H9 (cell line): Measurements from ENCODE around the gene ZNF570. TPM values are rescaled to one million over a fixed set of nuclear protein-coding genes. Genes with fewer than 3 reads are reported as not detected.
A peak's percentile ranks its signal among the peaks of the same experiment; 100 is the strongest.

Source experiments
- DNase-seq: peaks from one replicate; pipeline ENCODE4 v3.0.0-alpha.2; 2017
- H2AFZ ChIP-seq: one replicate; pipeline ENCODE4 v1.6.1; 2013; ENCODE audit warnings: mild to moderate bottlenecking, low read length, control low read depth, moderate library complexity
- H2AK5ac ChIP-seq: 2 replicates; pipeline ENCODE4 v1.6.1; 2013; ENCODE audit warnings: low read length, control low read depth, mixed read lengths; ENCODE audit not compliant: insufficient read length
- H2BK120ac ChIP-seq: one replicate; pipeline ENCODE4 v1.6.1; 2013; ENCODE audit warnings: low read depth, mild to moderate bottlenecking, low read length, control low read depth, inconsistent platforms; ENCODE audit not compliant: poor library complexity, severe bottlenecking
- H2BK12ac ChIP-seq: 2 replicates; pipeline ENCODE4 v1.6.1; 2013; ENCODE audit warnings: low read length, control low read depth, mixed read lengths, low read depth; ENCODE audit not compliant: insufficient read length
- H2BK15ac ChIP-seq: 2 replicates; pipeline ENCODE4 v1.6.1; 2013; ENCODE audit warnings: low read depth, low read length, control low read depth
- H2BK20ac ChIP-seq: one replicate; pipeline ENCODE4 v1.6.1; 2013; ENCODE audit warnings: low read depth, mild to moderate bottlenecking, low read length, control low read depth, inconsistent platforms; ENCODE audit not compliant: poor library complexity, severe bottlenecking
- H2BK5ac ChIP-seq: 2 replicates; pipeline ENCODE4 v1.6.1; 2013; ENCODE audit warnings: low read length, control low read depth, mixed read lengths; ENCODE audit not compliant: insufficient read length
- H3K14ac ChIP-seq: 2 replicates; pipeline ENCODE4 v1.6.1; 2013; ENCODE audit warnings: low read length, control low read depth; ENCODE audit not compliant: insufficient read depth
- H3K18ac ChIP-seq: 2 replicates; pipeline ENCODE4 v1.6.1; 2013; ENCODE audit warnings: low read depth, mild to moderate bottlenecking, mixed read lengths, low read length, control low read depth; ENCODE audit not compliant: insufficient read length
- H3K23ac ChIP-seq: 2 replicates; pipeline ENCODE4 v1.6.1; 2013; ENCODE audit warnings: low read length, control low read depth, mixed read lengths, low read depth; ENCODE audit not compliant: insufficient read length
- H3K23me2 ChIP-seq: 2 replicates; pipeline ENCODE4 v1.6.1; 2013; ENCODE audit warnings: low read depth, mild to moderate bottlenecking, mixed read lengths, low read length, control low read depth; ENCODE audit not compliant: insufficient read length, poor library complexity, severe bottlenecking
- H3K27ac ChIP-seq: 2 replicates; pipeline ENCODE4 v1.5.1; 2013; ENCODE audit warnings: low read length, control low read depth, mixed read lengths, low read depth; ENCODE audit not compliant: insufficient read length
- H3K27me3 ChIP-seq: 2 replicates; pipeline ENCODE4 v1.6.1; 2013; ENCODE audit warnings: low read length, control low read depth, inconsistent platforms; ENCODE audit not compliant: insufficient read depth
- H3K4ac ChIP-seq: 2 replicates; pipeline ENCODE4 v1.6.1; 2013; ENCODE audit warnings: low read depth, mild to moderate bottlenecking, control low read depth, inconsistent platforms, low read length, moderate library complexity
- H3K4me1 ChIP-seq: 2 replicates; pipeline ENCODE4 v1.6.1; 2013; ENCODE audit warnings: low read length, control low read depth, inconsistent platforms; ENCODE audit not compliant: insufficient read depth
- H3K4me2 ChIP-seq: 2 replicates; pipeline ENCODE4 v1.6.1; 2013; ENCODE audit warnings: low read length, control low read depth, mixed read lengths; ENCODE audit not compliant: insufficient read length, insufficient read depth
- H3K56ac ChIP-seq: 2 replicates; pipeline ENCODE4 v1.6.1; 2013; ENCODE audit warnings: low read depth, mild to moderate bottlenecking, mixed read lengths, low read length, control low read depth; ENCODE audit not compliant: insufficient read length
- H3K79me1 ChIP-seq: 2 replicates; pipeline ENCODE4 v1.6.1; 2013; ENCODE audit warnings: low read depth, mild to moderate bottlenecking, moderate library complexity, low read length, control low read depth, inconsistent platforms; ENCODE audit not compliant: insufficient read depth, poor library complexity, severe bottlenecking
- H3K79me2 ChIP-seq: 2 replicates; pipeline ENCODE4 v1.6.1; 2013; ENCODE audit warnings: low read length, control low read depth, inconsistent platforms; ENCODE audit not compliant: insufficient read depth
- H3K9ac ChIP-seq: 2 replicates; pipeline ENCODE4 v1.6.1; 2013; ENCODE audit warnings: low read length, control low read depth, mixed read lengths; ENCODE audit not compliant: insufficient read length; ENCODE audit errors: extremely low read depth
- H3K9me3 ChIP-seq: one replicate; pipeline ENCODE4 v1.6.1; 2013; ENCODE audit warnings: low read depth, low read length, inconsistent platforms; ENCODE audit not compliant: control insufficient read depth
- H3T11ph ChIP-seq: one replicate; pipeline ENCODE4 v1.6.1; 2013; ENCODE audit warnings: mild to moderate bottlenecking, low read length, control low read depth, inconsistent platforms
- H4K20me1 ChIP-seq: one replicate; pipeline ENCODE4 v1.6.1; 2013; ENCODE audit not compliant: control insufficient read depth, insufficient read length, insufficient read depth
- H4K5ac ChIP-seq: 2 replicates; pipeline ENCODE4 v1.6.1; 2013; ENCODE audit warnings: low read depth, mild to moderate bottlenecking, mixed read lengths, low read length, control low read depth; ENCODE audit not compliant: insufficient read length
- H4K8ac ChIP-seq: replicated peaks from 2 replicates; pipeline ENCODE4 v1.6.1; 2013; ENCODE audit warnings: low read length, control low read depth, mixed read lengths, low read depth; ENCODE audit not compliant: insufficient read length
- H4K91ac ChIP-seq: 2 replicates; pipeline ENCODE4 v1.6.1; 2013; ENCODE audit warnings: low read depth, mild to moderate bottlenecking, moderate library complexity, mixed read lengths, low read length, control low read depth; ENCODE audit not compliant: insufficient read length
- H3K27ac Mint-ChIP-seq, 3 experiments: 2 replicates in 2 of 3; 3 replicates in 1 of 3; pipeline ENCODE4 v1.8.0; 2020 to 2021; ENCODE audit warnings: mixed read lengths in 3 of 3, mild to moderate bottlenecking in 1 of 3, moderate library complexity in 1 of 3
- H3K27me3 Mint-ChIP-seq: 2 replicates; pipeline ENCODE4 v1.8.0; 2021; ENCODE audit warnings: low read depth, mild to moderate bottlenecking, moderate library complexity, mixed read lengths
- H3K36me3 Mint-ChIP-seq, 3 experiments: 2 replicates in 2 of 3; 3 replicates in 1 of 3; pipeline ENCODE4 v1.8.0; 2020 to 2021; ENCODE audit warnings: low read depth in 3 of 3, mixed read lengths in 3 of 3; ENCODE audit not compliant: insufficient read depth in 1 of 3
- H3K4me1 Mint-ChIP-seq, 2 experiments: 2 replicates each; pipeline ENCODE4 v1.8.0; 2020; ENCODE audit warnings: mixed read lengths in 2 of 2
- H3K4me3 Mint-ChIP-seq, 2 experiments: 2 replicates in 1 of 2; 3 replicates in 1 of 2; pipeline ENCODE4 v1.8.0; 2020 to 2021; ENCODE audit warnings: mild to moderate bottlenecking in 2 of 2, mixed read lengths in 2 of 2, moderate library complexity in 1 of 2
- H3K9me3 Mint-ChIP-seq, 2 experiments: 2 replicates in 1 of 2; 3 replicates in 1 of 2; pipeline ENCODE4 v1.8.0; 2020; ENCODE audit warnings: mild to moderate bottlenecking in 2 of 2, mixed read lengths in 2 of 2, moderate library complexity in 1 of 2
- CTCF ChIP-seq: fragments of 200-600 bp; sonication (generic); conservative IDR thresholded peaks from 3 replicates; pipeline ENCODE4 v1.8.0; 2021; ENCODE audit warnings: antibody characterized with exemption, mild to moderate bottlenecking
- WGBS: extraction: QIAGEN DNeasy Blood & Tissue Kit; methylation state at CpG from one replicate; pipeline ENCODE4 v1.1.7; 2013; ENCODE audit warnings: missing lambda C conversion rate, low lambda C conversion rate, mixed read lengths; ENCODE audit not compliant: insufficient read length; ENCODE audit errors: extremely low coverage; 5-methylcytosine and 5-hydroxymethylcytosine counted together
- long read RNA-seq: library from polyadenylated mRNA; unstranded; transcript quantifications from one replicate; pipeline ENCODE4 v2.0.0, GENCODE V29; 2020
- total RNA-seq: library from RNA; stranded (reverse); gene quantifications from 2 replicates; pipeline ENCODE4 v1.2.1, GENCODE V29; 2021

ZNF570 gene
- total RNA-seq, result 5.0 and 5.9 TPM in 2 replicates
- long read RNA-seq, full-length matches to known transcripts, result 3 of 3 reads
- long read RNA-seq, partial matches to known transcripts, result 0 of 3 reads
- long read RNA-seq, other reads (novel, unspliced or antisense), result 0 of 3 reads

- H3K14ac ChIP-seq, result peak within 1 kb of the TSS; percentile 78
- H3K4me1 ChIP-seq, result no peaks in the 10 kb centered on the region
- no peak within 1 kb of the TSS for H2BK20ac ChIP-seq
- H2AFZ ChIP-seq, result peak within 1 kb of the TSS; percentile 84
- H3K27ac ChIP-seq, result no peak within 1 kb of the TSS
- H3K79me2 ChIP-seq, result no peaks in the 10 kb centered on the region
- no peak within 1 kb of the TSS for H3K23ac ChIP-seq
- H3K9me3 Mint-ChIP-seq, result peaks cover 0 to 15% of the 10 kb centered on the region in 2 experiments
- H3K4me1 Mint-ChIP-seq, result peaks cover 13 to 24% of the 10 kb centered on the region in 2 experiments
- no peaks in the 10 kb centered on the region for H3K79me1 ChIP-seq
- H4K8ac ChIP-seq, result peak within 1 kb of the TSS; percentile 79
- no peak within 1 kb of the TSS for H2BK12ac ChIP-seq
- H3T11ph ChIP-seq, result no peak within 1 kb of the TSS
- no peak for TF ChIP-seq CTCF
- H4K20me1 ChIP-seq, result no peaks in the 10 kb centered on the region
- H4K91ac ChIP-seq, result no peak within 1 kb of the TSS
- H2BK120ac ChIP-seq, result no peak within 1 kb of the TSS
- peak within 1 kb of the TSS; percentile 61 for H3K18ac ChIP-seq
- H3K27ac Mint-ChIP-seq, result peak within 1 kb of the TSS in 2 of 3 experiments; percentile 31 to 94; a peak in 3 of 7 replicates
- H2BK15ac ChIP-seq, result no peak within 1 kb of the TSS; the same call in 1 of the 2 replicates
- H3K9ac ChIP-seq, result peak within 1 kb of the TSS; percentile 92
- no CpG with 5 or more reads among the region's 63 CpGs for WGBS
- H3K23me2 ChIP-seq, result peaks cover 16% of the 10 kb centered on the region
- H3K4me3 Mint-ChIP-seq, result peak within 1 kb of the TSS; percentile 97
- H2BK5ac ChIP-seq, result no peak within 1 kb of the TSS
- peak; percentile 87 for DNase-seq
- no peak within 1 kb of the TSS for H3K56ac ChIP-seq
- H3K9me3 ChIP-seq, result no peaks in the 10 kb centered on the region
- H3K4me2 ChIP-seq, result peak within 1 kb of the TSS; percentile 100
- H3K27me3 ChIP-seq, result no peaks in the 10 kb centered on the region
- H4K5ac ChIP-seq, result peak within 1 kb of the TSS; percentile 44
- H3K4ac ChIP-seq, result no peak within 1 kb of the TSS
- H2AK5ac ChIP-seq, result no peak within 1 kb of the TSS
- peaks cover 10 to 14% (median 11%) of the 10 kb centered on the region in 3 experiments for H3K36me3 Mint-ChIP-seq
- H3K27me3 Mint-ChIP-seq, result no peaks in the 10 kb centered on the region
These were observed at the start of gene ZNF570 for GRCh38 chr19:37468961-37469777. Gene ZNF570, plus strand, starts transcription at chr19:37469356. Its CDS starts 999 bp downstream, at chr19:37470355.
